Superior temporal gyrus (tissue), 1 donor: Measurements from ENCODE around the gene MICB.
A peak's percentile ranks its signal among the peaks of the same experiment; 100 is the strongest.
"Not testable (repeated sequence)": the region's sequence is repeated elsewhere in the genome, so short reads cannot be mapped to it uniquely, and the experiment has no call there.

ENCODE experiments used
- DNase-seq: peaks from one replicate; pipeline ENCODE4 v3.0.0-alpha.2; 2016; ENCODE audit errors: extremely low spot score

The MICB gene

GRCh38 chr6:31497531-31498476 is at the start of gene MICB:
Gene MICB (plus strand): TSS chr6:31498145. CDS start chr6:31498194, 49 bp downstream.
- DNase-seq: peak; percentile 49

- no peak for DNase-seq
Measured at GRCh38 chr6:31450751-31451150, 47.2 kb upstream of the MICB start.

- DNase-seq: no peak
Measured at GRCh38 chr6:31452859-31453258, 45.1 kb upstream of the MICB start.

- DNase-seq: no peak
Measured at GRCh38 chr6:31453259-31453658, 44.7 kb upstream of the MICB start.

GRCh38 chr6:31459864-31460263 is 38.1 kb upstream of the MICB start:
- DNase-seq: not testable (repeated sequence)

- DNase-seq: no peak
Measured at GRCh38 chr6:31460361-31461025, 37.5 kb upstream of the MICB start.

GRCh38 chr6:31462026-31462963 is 35.6 kb upstream of the MICB start:
- DNase-seq: no peak

GRCh38 chr6:31462964-31463870 is 34.7 kb upstream of the MICB start:
- peak; percentile 78 for DNase-seq

GRCh38 chr6:31464252-31465184 is 33.4 kb upstream of the MICB start:
- no peak for DNase-seq

- DNase-seq: no peak
Measured at GRCh38 chr6:31465185-31465536, 32.8 kb upstream of the MICB start.

GRCh38 chr6:31465718-31466117 is 32.2 kb upstream of the MICB start:
- no peak for DNase-seq

GRCh38 chr6:31466466-31466865 is 31.5 kb upstream of the MICB start:
- no peak for DNase-seq

GRCh38 chr6:31467151-31467550 is 30.8 kb upstream of the MICB start:
- no peak for DNase-seq

GRCh38 chr6:31468311-31468710 is 29.6 kb upstream of the MICB start:
- DNase-seq: no peak

GRCh38 chr6:31470801-31471200 is 27.1 kb upstream of the MICB start:
- DNase-seq: no peak

- DNase-seq: no peak
Measured at GRCh38 chr6:31471711-31472110, 26.2 kb upstream of the MICB start.

GRCh38 chr6:31472259-31472658 is 25.7 kb upstream of the MICB start:
- DNase-seq: no peak

GRCh38 chr6:31473244-31473643 is 24.7 kb upstream of the MICB start:
- DNase-seq: no peak
